ENCODE data around the gene MAG. TPM values are rescaled to one million over a fixed set of nuclear protein-coding genes. Genes with fewer than 3 reads are reported as not detected.

The MAG gene
- total RNA-seq, 2 experiments from 2014 or later = not detected

DNA sequence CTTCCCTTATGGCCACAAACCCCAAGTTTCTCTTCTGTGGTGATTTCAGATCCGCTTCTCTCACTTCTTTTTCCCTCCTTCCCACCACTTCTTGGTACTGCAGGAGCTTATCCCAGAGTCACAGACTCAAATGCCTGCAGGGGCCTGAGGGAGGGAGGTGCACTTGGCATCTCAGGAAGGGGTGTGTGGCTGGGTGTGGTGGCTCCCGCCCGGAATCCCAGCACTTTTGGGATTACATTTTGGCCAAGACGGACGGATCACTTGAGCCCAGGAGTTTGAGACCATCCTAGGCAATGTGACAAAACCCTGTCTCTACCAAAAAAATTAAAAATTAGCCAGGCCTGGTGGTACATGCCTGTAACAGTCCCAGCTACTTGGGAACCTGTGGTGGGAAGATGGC is 17.6 kb upstream of the MAG start:
- Mint-ChIP-seq H3K4me1 (ENCODE audit: low read depth) (peaks cover 21% of the 10 kb centered on the region), H3K9me3 (no peaks in the 10 kb centered on the region), H3K36me3 (ENCODE audit: low read depth) (peaks cover 84% of the 10 kb centered on the region), H3K27ac (no peak overlapping the region), H3K27me3 (no peaks in the 10 kb centered on the region), H3K4me3 (no peak overlapping the region)
- Histone ChIP-seq H3K27me3 (ENCODE audit: control insufficient read depth in 1 of 2, insufficient read depth in 2 of 2, low read length in 2 of 2) (no peaks in the 10 kb centered on the region), H3K9me3 (ENCODE audit: control insufficient read depth in 1 of 2, insufficient read depth in 1 of 2, low read length in 2 of 2) (no peaks in the 10 kb centered on the region), H3K36me3 (ENCODE audit: insufficient read depth, low read length) (peaks cover 84% of the 10 kb centered on the region), H3K4me1 (ENCODE audit: insufficient read depth, low read length) (peaks cover 24% of the 10 kb centered on the region), H3K27ac (ENCODE audit: low read depth in 1 of 2, low read length in 2 of 2) (no peak overlapping the region), H3K4me3 (ENCODE audit: low read length) (no peak overlapping the region)
- no peak for ATAC-seq (ENCODE audit: poor library complexity)
- TF ChIP-seq, protein P1, sequence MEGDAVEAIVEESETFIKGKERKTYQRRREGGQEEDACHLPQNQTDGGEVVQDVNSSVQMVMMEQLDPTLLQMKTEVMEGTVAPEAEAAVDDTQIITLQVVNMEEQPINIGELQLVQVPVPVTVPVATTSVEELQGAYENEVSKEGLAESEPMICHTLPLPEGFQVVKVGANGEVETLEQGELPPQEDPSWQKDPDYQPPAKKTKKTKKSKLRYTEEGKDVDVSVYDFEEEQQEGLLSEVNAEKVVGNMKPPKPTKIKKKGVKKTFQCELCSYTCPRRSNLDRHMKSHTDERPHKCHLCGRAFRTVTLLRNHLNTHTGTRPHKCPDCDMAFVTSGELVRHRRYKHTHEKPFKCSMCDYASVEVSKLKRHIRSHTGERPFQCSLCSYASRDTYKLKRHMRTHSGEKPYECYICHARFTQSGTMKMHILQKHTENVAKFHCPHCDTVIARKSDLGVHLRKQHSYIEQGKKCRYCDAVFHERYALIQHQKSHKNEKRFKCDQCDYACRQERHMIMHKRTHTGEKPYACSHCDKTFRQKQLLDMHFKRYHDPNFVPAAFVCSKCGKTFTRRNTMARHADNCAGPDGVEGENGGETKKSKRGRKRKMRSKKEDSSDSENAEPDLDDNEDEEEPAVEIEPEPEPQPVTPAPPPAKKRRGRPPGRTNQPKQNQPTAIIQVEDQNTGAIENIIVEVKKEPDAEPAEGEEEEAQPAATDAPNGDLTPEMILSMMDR (IDR thresholded peaks at IDR 0.05) = no peak
- DNase-seq = peak in 1 of 14 experiments; percentile 8
- intact Hi-C loops (cut with DNase I, micrococcal nuclease) = loop anchor here in 1 of 2 experiments (5.0 kb wide), 1 partner anchor 223 kb away; no protein-coding TSS in a partner anchor
- ChIA-PET POLR2A (interaction anchor here (1.1 to 1.5 kb wide), 3 partner anchors 16 to 57 kb away, joined by 3 to 5 read pairs (median 3); no protein-coding TSS in a partner anchor), CTCF (interaction anchor here (1.2 kb wide), 1 partner anchor 221 kb away, joined by 3 read pairs; no protein-coding TSS in a partner anchor)

DNA sequence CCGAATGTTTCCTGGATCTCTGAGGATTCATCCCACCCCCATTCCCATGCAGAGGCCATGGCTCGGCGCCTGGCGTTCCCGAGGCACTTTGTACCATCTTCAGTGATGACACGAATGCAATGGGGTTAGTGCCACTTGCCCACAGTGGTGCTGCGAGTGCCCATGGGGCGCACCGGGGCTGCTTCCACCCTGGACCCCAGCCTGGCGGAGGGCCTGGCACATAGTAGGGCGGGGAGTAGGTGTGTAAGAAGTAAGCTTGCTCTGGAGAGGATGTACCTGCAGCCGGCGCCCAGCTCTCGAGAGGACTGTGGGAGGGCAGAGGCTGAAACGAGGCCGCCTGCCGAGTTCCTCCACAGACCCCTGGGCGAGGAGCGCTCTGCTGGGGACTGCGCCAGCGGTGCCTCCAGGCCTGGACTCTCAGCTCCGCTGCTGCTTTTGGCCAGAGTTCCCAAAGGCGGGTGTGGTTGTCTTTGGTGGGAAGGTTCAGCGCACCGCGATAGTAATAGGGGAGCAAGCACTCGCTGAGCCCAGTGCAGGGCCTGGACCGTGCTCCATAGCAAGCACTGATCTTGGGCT is 15.2 kb upstream of the MAG start:
- ATAC-seq (ENCODE audit: poor library complexity) = no peak
- Mint-ChIP-seq H3K4me3 (peak overlapping the region; percentile 7), H3K27me3 (peaks cover 5% of the 10 kb centered on the region), H3K27ac (peak overlapping the region; percentile 20), H3K4me1 (ENCODE audit: low read depth) (peaks cover 14% of the 10 kb centered on the region), H3K9me3 (no peaks in the 10 kb centered on the region), H3K36me3 (ENCODE audit: low read depth) (peaks cover 66% of the 10 kb centered on the region)
- POLR2A ChIA-PET = interaction anchor here (0.6 kb wide), 1 partner anchor 27 kb away, joined by 3 read pairs; no protein-coding TSS in a partner anchor
- TF ChIP-seq, protein P1 (IDR thresholded peaks at IDR 0.05) = no peak
- H3K36me3 ChIP-seq (ENCODE audit: insufficient read depth, low read length) = peaks cover 68% of the 10 kb centered on the region
- H3K27me3 ChIP-seq (ENCODE audit: control insufficient read depth in 1 of 2, insufficient read depth in 2 of 2, low read length in 2 of 2) = no peaks in the 10 kb centered on the region
- no peak overlapping the region for H3K27ac ChIP-seq (ENCODE audit: low read depth in 1 of 2, low read length in 2 of 2)
- intact Hi-C loops (cut with DNase I, micrococcal nuclease) = no loop called here
- H3K4me3 ChIP-seq (ENCODE audit: low read length) = no peak overlapping the region
- no peaks in the 10 kb centered on the region for H3K9me3 ChIP-seq (ENCODE audit: control insufficient read depth in 1 of 2, insufficient read depth in 1 of 2, low read length in 2 of 2)
- H3K4me1 ChIP-seq (ENCODE audit: insufficient read depth, low read length) = peaks cover 8% of the 10 kb centered on the region
- peak in 1 of 14 experiments; percentile 16 for DNase-seq
- CTCF ChIA-PET = no interaction called here

DNA sequence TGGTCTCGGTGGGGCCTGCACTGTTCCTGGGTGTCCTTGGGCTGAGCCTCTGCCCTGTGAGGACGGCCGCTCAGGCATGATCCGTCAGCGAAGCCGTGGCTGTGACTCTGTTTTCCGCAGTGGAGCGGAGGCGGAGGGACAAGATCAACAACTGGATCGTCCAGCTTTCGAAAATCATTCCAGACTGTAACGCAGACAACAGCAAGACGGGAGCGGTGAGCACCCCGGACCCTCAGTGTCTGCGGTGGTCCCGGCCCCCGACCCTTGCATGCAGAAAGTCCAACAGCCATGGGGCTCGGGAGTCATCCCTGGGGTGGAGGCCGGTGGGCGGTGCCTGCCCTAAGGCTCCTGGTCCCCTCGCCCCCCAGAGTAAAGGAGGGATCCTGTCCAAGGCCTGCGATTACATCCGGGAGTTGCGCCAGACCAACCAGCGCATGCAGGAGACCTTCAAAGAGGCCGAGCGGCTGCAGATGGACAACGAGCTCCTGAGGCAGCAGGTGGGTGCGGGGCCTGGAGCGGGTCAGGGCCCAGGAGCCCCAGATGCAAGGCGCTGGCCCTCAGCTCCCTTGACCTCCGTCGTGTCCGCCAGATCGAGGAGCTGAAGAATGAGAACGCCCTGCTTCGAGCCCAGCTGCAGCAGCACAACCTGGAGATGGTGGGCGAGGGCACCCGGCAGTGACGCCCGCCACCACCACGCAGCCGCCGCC is 13.2 kb upstream of the MAG start:
- Mint-ChIP-seq H3K4me3 (no peak overlapping the region), H3K9me3 (no peaks in the 10 kb centered on the region), H3K27me3 (peaks cover 20% of the 10 kb centered on the region), H3K27ac (no peak overlapping the region), H3K36me3 (ENCODE audit: low read depth) (peaks cover 47% of the 10 kb centered on the region), H3K4me1 (ENCODE audit: low read depth) (peaks cover 4% of the 10 kb centered on the region)
- ChIA-PET POLR2A (interaction anchor here (1.2 to 1.3 kb wide), 2 partner anchors 11 to 17 kb away, joined by 3 read pairs; no protein-coding TSS in a partner anchor), CTCF (no interaction called here)
- intact Hi-C loops (cut with DNase I, micrococcal nuclease) = no loop called here
- H3K27me3 ChIP-seq (ENCODE audit: control insufficient read depth in 1 of 2, insufficient read depth in 2 of 2, low read length in 2 of 2) = peaks cover 3 to 6% of the 10 kb centered on the region in 2 experiments
- H3K4me1 ChIP-seq (ENCODE audit: insufficient read depth, low read length) = peaks cover 9% of the 10 kb centered on the region
- peaks cover 53% of the 10 kb centered on the region for H3K36me3 ChIP-seq (ENCODE audit: insufficient read depth, low read length)
- no peak for ATAC-seq (ENCODE audit: poor library complexity)
- TF ChIP-seq, protein P1 (IDR thresholded peaks at IDR 0.05) = no peak
- no peak overlapping the region for H3K4me3 ChIP-seq (ENCODE audit: low read length)
- H3K9me3 ChIP-seq (ENCODE audit: control insufficient read depth in 1 of 2, insufficient read depth in 1 of 2, low read length in 2 of 2) = no peaks in the 10 kb centered on the region
- DNase-seq = peak in 1 of 14 experiments; percentile 22
- no peak overlapping the region for H3K27ac ChIP-seq (ENCODE audit: low read depth in 1 of 2, low read length in 2 of 2)

Measured in CD4-positive, alpha-beta T cell (primary cell).